OCI-M2 (cell line): ENCODE measurements around the gene LAMTOR3.
"Not testable (repeated sequence)": the region's sequence is repeated elsewhere in the genome, so short reads cannot be mapped to it uniquely, and the experiment has no call there.

Experiments
- DNase-seq: peaks from one replicate; lab custom pipeline; 2025; ENCODE audit not compliant: unreplicated experiment; lab: John Stamatoyannopoulos, UW

LAMTOR3 gene

GRCh38 chr4:99832758-99833157 lies 61.5 kb downstream of the LAMTOR3 start:
- no peak for DNase-seq

GRCh38 chr4:99832321-99832720 lies 61.9 kb downstream of the LAMTOR3 start:
- DNase-seq, result no peak

DNA sequence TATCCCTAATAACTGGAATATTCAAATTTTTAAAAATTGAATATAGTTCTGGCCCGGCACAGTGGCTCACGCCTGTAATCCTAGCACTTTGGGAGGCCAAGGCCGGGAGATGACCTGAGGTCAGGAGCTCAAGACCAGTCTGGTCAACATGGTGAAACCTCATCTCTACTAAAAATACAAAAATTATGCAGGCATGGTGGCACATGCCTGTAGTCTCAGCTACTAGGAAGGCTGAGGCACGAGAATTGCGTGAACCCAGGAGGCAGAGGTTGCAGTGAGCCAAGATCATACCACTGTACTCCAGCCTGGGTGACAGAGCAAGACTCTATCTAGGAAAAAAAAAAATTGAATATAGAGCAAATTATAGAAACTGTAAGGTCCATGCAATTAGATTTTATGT lies 64.2 kb downstream of the LAMTOR3 start:
- DNase-seq, result not testable (repeated sequence)

DNA sequence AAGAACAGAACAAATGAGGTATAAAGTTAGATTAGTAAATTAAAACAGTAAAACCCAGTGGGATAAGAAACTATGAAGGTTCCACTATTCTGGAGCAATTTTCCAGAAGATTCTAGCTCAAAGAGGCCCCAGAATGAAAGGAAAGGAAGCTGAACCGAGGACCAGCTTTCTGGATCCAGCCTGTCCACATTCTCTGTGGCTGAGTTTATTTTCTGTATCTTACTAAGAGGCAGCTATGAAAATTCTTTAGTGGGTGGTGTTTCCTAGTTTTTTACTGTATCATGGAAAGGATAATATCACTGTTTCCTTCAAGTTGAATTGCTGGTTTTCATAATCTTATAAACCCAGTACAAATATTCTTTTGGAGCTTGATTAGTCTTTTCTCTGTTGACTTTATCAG lies 65.8 kb downstream of the LAMTOR3 start:
- no peak for DNase-seq
